HepG2 (cell line): ENCODE data around the gene TBC1D7.

Source experiments
- AHR ChIP-seq: IDR thresholded peaks from 2 replicates; pipeline ENCODE4 v1.6.1; 2018; ENCODE audit warnings: missing genetic modification reagents, missing compliant biosample characterization
- CBFB ChIP-seq: sonication (generic); formaldehyde crosslinking; IDR thresholded peaks from 2 replicates; pipeline ENCODE4 v1.4.0; 2020; ENCODE audit warnings: missing genetic modification reagents
- EZH2 ChIP-seq: conservative IDR thresholded peaks from 2 replicates; pipeline ENCODE4 v1.6.1; 2012; ENCODE audit warnings: mild to moderate bottlenecking, low read depth, low read length, moderate library complexity
- FOSL1 ChIP-seq: sonication (generic); formaldehyde crosslinking; IDR thresholded peaks from 2 replicates; pipeline ENCODE4 v1.9.0; 2021; ENCODE audit warnings: missing genetic modification reagents, borderline replicate concordance
- HNF4G ChIP-seq, 2 experiments: sonication (generic) in 1 of 2; formaldehyde crosslinking in 1 of 2; IDR thresholded peaks; 2 replicates each; pipeline versions ENCODE4 v1.4.0 to v1.6.1; 2011 to 2020; ENCODE audit warnings: borderline replicate concordance in 2 of 2, low read depth in 2 of 2, mild to moderate bottlenecking in 2 of 2, low read length in 1 of 2, missing genetic modification reagents in 1 of 2, moderate library complexity in 1 of 2
- JUN ChIP-seq: sonication (generic); formaldehyde crosslinking; IDR thresholded peaks from 2 replicates; pipeline ENCODE4 v1.4.0; 2020; ENCODE audit warnings: mild to moderate bottlenecking, missing genetic modification reagents
- KAT7 ChIP-seq: IDR thresholded peaks from 2 replicates; pipeline ENCODE4 v1.6.1; 2018; ENCODE audit warnings: borderline replicate concordance, missing compliant biosample characterization
- PITX1 ChIP-seq: sonication (generic); formaldehyde crosslinking; IDR thresholded peaks from 2 replicates; pipeline ENCODE4 v1.5.1; 2020; ENCODE audit warnings: mild to moderate bottlenecking, missing genetic modification reagents
- RCOR2 ChIP-seq: IDR thresholded peaks from 2 replicates; pipeline ENCODE4 v1.6.1; 2016; ENCODE audit warnings: missing biosample characterization, missing genetic modification reagents
- TF ChIP-seq, protein P1 (sequence below): sonication (generic); formaldehyde crosslinking; IDR thresholded peaks from 2 replicates; pipeline ENCODE4 v1.4.0; 2020; ENCODE audit warnings: missing genetic modification reagents
- TF ChIP-seq, protein P2 (sequence below), 2 experiments: fragments of 450-650 bp in 1 of 2; sonication (generic) in 1 of 2; formaldehyde crosslinking in 1 of 2; IDR thresholded peaks; 2 replicates each; pipeline versions ENCODE4 v1.6.1 to v1.8.0; 2016 to 2022; ENCODE audit warnings: antibody characterized with exemption in 1 of 2, mild to moderate bottlenecking in 1 of 2, missing genetic modification reagents in 1 of 2
- TF ChIP-seq, protein P3 (sequence below): sonication (generic); formaldehyde crosslinking; IDR thresholded peaks from 2 replicates; pipeline ENCODE4 v1.4.0; 2020; ENCODE audit warnings: low read depth, mild to moderate bottlenecking, missing genetic modification reagents
- TF ChIP-seq, protein P4 (sequence below): sonication (generic); formaldehyde crosslinking; IDR thresholded peaks from 2 replicates; pipeline ENCODE4 v1.8.0; 2022; ENCODE audit warnings: mild to moderate bottlenecking, missing genetic modification reagents, moderate library complexity

DNA sequence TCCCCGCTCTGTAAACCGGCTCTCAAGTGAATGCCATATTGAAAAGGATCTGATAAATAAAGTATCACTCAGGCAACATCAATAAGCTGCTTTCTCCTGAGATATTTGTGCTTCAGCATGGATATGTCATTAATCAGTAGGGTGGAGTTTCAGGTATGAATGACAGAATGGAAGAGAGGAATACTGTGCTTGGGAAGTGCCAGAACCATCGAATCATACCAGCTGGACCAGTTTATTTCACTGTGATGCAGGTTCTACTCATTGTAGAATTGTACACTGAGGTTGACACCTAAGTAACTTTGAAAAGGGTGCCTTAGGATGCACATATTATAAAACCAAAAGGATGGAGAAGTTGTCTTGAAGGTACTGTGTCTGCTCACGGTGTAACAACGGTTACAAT lies 17.9 kb upstream of the TBC1D7 start:
- no peak for TF ChIP-seq PITX1 (CRISPR knock-in tag)
- no peak for TF ChIP-seq EZH2
- TF ChIP-seq HNF4G (IDR thresholded peaks at IDR 0.05; ENCODE audit: borderline replicate concordance, low read depth, low read length) = no peak
- no peak for TF ChIP-seq HNF4G (CRISPR knock-in tag; IDR thresholded peaks at IDR 0.05; ENCODE audit: borderline replicate concordance, low read depth)
- TF ChIP-seq FOSL1 = no peak
- TF ChIP-seq, protein P1, sequence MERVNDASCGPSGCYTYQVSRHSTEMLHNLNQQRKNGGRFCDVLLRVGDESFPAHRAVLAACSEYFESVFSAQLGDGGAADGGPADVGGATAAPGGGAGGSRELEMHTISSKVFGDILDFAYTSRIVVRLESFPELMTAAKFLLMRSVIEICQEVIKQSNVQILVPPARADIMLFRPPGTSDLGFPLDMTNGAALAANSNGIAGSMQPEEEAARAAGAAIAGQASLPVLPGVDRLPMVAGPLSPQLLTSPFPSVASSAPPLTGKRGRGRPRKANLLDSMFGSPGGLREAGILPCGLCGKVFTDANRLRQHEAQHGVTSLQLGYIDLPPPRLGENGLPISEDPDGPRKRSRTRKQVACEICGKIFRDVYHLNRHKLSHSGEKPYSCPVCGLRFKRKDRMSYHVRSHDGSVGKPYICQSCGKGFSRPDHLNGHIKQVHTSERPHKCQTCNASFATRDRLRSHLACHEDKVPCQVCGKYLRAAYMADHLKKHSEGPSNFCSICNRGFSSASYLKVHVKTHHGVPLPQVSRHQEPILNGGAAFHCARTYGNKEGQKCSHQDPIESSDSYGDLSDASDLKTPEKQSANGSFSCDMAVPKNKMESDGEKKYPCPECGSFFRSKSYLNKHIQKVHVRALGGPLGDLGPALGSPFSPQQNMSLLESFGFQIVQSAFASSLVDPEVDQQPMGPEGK = no peak
- no peak for TF ChIP-seq KAT7 (CRISPR knock-in tag)
- TF ChIP-seq JUN (CRISPR knock-in tag) = no peak
- no peak for TF ChIP-seq AHR (CRISPR knock-in tag)
- TF ChIP-seq, protein P2, sequence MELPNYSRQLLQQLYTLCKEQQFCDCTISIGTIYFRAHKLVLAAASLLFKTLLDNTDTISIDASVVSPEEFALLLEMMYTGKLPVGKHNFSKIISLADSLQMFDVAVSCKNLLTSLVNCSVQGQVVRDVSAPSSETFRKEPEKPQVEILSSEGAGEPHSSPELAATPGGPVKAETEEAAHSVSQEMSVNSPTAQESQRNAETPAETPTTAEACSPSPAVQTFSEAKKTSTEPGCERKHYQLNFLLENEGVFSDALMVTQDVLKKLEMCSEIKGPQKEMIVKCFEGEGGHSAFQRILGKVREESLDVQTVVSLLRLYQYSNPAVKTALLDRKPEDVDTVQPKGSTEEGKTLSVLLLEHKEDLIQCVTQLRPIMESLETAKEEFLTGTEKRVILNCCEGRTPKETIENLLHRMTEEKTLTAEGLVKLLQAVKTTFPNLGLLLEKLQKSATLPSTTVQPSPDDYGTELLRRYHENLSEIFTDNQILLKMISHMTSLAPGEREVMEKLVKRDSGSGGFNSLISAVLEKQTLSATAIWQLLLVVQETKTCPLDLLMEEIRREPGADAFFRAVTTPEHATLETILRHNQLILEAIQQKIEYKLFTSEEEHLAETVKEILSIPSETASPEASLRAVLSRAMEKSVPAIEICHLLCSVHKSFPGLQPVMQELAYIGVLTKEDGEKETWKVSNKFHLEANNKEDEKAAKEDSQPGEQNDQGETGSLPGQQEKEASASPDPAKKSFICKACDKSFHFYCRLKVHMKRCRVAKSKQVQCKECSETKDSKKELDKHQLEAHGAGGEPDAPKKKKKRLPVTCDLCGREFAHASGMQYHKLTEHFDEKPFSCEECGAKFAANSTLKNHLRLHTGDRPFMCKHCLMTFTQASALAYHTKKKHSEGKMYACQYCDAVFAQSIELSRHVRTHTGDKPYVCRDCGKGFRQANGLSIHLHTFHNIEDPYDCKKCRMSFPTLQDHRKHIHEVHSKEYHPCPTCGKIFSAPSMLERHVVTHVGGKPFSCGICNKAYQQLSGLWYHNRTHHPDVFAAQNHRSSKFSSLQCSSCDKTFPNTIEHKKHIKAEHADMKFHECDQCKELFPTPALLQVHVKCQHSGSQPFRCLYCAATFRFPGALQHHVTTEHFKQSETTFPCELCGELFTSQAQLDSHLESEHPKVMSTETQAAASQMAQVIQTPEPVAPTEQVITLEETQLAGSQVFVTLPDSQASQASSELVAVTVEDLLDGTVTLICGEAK (IDR thresholded peaks at IDR 0.05) = no peak
- TF ChIP-seq, protein P2 (CRISPR knock-in tag; IDR thresholded peaks at IDR 0.05) = no peak
- TF ChIP-seq, protein P3, sequence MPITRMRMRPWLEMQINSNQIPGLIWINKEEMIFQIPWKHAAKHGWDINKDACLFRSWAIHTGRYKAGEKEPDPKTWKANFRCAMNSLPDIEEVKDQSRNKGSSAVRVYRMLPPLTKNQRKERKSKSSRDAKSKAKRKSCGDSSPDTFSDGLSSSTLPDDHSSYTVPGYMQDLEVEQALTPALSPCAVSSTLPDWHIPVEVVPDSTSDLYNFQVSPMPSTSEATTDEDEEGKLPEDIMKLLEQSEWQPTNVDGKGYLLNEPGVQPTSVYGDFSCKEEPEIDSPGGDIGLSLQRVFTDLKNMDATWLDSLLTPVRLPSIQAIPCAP (CRISPR knock-in tag) = no peak
- TF ChIP-seq CBFB = no peak
- no peak for TF ChIP-seq RCOR2
- TF ChIP-seq, protein P4, sequence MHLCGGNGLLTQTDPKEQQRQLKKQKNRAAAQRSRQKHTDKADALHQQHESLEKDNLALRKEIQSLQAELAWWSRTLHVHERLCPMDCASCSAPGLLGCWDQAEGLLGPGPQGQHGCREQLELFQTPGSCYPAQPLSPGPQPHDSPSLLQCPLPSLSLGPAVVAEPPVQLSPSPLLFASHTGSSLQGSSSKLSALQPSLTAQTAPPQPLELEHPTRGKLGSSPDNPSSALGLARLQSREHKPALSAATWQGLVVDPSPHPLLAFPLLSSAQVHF (CRISPR knock-in tag) = no peak
